Measurements from ENCODE around the gene AMZ1. TPM values are rescaled to one million over a fixed set of nuclear protein-coding genes. Genes with fewer than 3 reads are reported as not detected.
A peak's percentile ranks its signal among the peaks of the same experiment; 100 is the strongest.

The AMZ1 gene
- total RNA-seq, 6 experiments from 2014 or later: 6.2 to 11.3 (median 7.8) TPM

DNA sequence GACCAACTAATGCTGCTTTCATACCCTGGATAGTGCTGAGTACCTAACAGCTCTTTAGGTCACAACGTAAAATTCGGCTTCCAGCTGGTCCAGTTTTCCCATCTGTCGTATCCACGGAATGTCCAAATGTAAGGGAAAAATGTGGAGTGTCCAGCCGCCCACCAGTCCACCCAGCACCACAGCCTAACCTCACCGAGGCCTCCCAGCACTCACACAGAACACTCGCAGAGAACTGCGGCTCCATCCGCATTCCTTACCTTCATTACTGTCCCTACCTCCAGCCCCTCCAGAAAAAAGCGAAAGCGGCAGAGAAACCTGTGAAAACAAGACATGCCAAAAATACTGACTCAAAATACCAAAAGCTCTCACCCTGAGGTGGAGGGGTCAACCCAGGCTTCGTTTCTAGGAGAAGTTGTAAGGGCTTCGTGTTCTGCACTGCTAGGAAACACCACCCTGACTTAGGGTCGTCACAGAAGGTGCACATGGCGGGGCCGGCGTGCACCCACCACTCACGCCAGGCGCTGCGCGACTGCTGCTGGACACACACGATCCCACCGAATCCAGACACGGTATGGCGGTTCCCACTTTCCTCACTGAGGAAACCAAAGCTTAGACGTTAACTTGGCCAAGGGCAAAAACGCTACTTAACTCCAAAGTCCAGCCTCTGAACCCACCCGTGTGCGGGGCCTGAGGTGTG, 73.9 kb downstream of the AMZ1 start:
- H3K4me3 Mint-ChIP-seq: peak overlapping the region; percentile 65; the same call in 1 of the 2 replicates
- DNase-seq: no peak
- peaks cover 58% of the 10 kb centered on the region for H3K4me1 Mint-ChIP-seq (ENCODE audit: low read depth)

DNA sequence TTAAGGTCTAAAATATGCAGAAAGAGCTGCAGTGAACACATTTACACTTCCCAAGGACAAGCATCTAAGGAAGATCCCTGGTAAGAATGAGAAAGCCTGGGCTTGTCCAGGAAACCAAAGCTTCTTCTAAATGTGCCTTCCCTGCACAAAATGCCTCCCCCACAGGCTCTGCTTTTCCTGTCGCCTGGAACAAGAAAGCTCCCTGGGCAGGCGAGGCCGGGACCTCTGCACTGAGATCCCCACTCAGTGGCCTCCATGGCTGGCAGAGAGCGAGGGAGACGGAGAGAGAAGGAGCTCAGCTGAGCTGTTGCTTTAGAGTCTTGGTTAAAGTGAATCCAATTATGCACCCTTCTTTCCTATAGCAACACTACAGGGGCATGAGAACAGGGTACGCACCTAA, 75.6 kb downstream of the AMZ1 start:
- TF ChIP-seq, protein P1, sequence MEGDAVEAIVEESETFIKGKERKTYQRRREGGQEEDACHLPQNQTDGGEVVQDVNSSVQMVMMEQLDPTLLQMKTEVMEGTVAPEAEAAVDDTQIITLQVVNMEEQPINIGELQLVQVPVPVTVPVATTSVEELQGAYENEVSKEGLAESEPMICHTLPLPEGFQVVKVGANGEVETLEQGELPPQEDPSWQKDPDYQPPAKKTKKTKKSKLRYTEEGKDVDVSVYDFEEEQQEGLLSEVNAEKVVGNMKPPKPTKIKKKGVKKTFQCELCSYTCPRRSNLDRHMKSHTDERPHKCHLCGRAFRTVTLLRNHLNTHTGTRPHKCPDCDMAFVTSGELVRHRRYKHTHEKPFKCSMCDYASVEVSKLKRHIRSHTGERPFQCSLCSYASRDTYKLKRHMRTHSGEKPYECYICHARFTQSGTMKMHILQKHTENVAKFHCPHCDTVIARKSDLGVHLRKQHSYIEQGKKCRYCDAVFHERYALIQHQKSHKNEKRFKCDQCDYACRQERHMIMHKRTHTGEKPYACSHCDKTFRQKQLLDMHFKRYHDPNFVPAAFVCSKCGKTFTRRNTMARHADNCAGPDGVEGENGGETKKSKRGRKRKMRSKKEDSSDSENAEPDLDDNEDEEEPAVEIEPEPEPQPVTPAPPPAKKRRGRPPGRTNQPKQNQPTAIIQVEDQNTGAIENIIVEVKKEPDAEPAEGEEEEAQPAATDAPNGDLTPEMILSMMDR (IDR thresholded peaks at IDR 0.05): no peak
- H3K9me3 Mint-ChIP-seq: no peaks in the 10 kb centered on the region
- peaks cover 4% of the 10 kb centered on the region for H3K27me3 Mint-ChIP-seq (ENCODE audit: insufficient read depth)
- H3K4me1 Mint-ChIP-seq (ENCODE audit: low read depth): peaks cover 42% of the 10 kb centered on the region
- H3K27ac Mint-ChIP-seq: peak overlapping the region; percentile 98
- peak overlapping the region; percentile 80 for H3K4me3 Mint-ChIP-seq
- peaks cover 25% of the 10 kb centered on the region for H3K36me3 Mint-ChIP-seq (ENCODE audit: low read depth)
- no peak for DNase-seq

More for the DNA sequence above, 73.9 kb downstream of the AMZ1 start:
- Mint-ChIP-seq H3K36me3 (ENCODE audit: low read depth) (peaks cover 28% of the 10 kb centered on the region), H3K27ac (peak overlapping the region; percentile 98; the same call in 1 of the 2 replicates), H3K27me3 (ENCODE audit: insufficient read depth) (peaks cover 6% of the 10 kb centered on the region), H3K9me3 (no peaks in the 10 kb centered on the region)
- TF ChIP-seq, protein P1 (IDR thresholded peaks at IDR 0.05): no peak

DNA sequence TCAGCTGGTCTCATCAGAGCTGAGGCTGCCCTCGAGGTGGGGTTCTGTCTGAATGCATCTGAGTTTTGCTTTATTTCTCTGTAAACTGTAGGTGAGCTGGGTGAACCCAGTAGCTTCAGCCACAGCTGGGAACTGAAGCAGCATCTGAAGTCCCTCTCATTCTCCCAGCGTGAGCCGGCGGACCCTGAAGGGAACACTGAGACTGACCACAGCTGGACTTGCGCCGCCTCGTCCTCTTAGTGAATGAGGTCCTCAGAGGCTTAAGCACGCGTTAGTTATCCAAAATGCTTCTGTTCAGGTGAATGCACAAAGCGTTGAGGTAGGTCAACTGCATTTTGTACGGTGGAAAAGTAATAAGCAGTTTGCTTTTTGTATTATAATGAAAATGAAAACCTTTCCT, 76.6 kb downstream of the AMZ1 start:
- Mint-ChIP-seq H3K27ac (no peak overlapping the region), H3K4me1 (ENCODE audit: low read depth) (peaks cover 32% of the 10 kb centered on the region), H3K36me3 (ENCODE audit: low read depth) (peaks cover 20% of the 10 kb centered on the region), H3K4me3 (no peak overlapping the region), H3K9me3 (no peaks in the 10 kb centered on the region), H3K27me3 (ENCODE audit: insufficient read depth) (peaks cover 4% of the 10 kb centered on the region)
- no peak for DNase-seq
- TF ChIP-seq, protein P1 (IDR thresholded peaks at IDR 0.05): no peak

Other genes with a start within 250 kb of the AMZ1 start
- gene GRIFIN, start 211.8 kb upstream of the AMZ1 start, total RNA-seq (2021; fragmentation: NEBNext Ultra II Directional; extraction: Animal tissue kit (Norgen Biotek cat#: 25700)): not detected
- gene LFNG, start 168.4 kb upstream of the AMZ1 start, total RNA-seq (2021; fragmentation: NEBNext Ultra II Directional; extraction: Animal tissue kit (Norgen Biotek cat#: 25700)): 10 to 100 TPM in 2 of 6 experiments, 1 to 10 TPM in 4; 8.6 to 11.7 (median 9.6) TPM
- 10 to 100 TPM; 21.3 to 26.0 (median 23.3) TPM for gene BRAT1, start 132.7 kb upstream of the AMZ1 start, total RNA-seq (2021; fragmentation: NEBNext Ultra II Directional; extraction: Animal tissue kit (Norgen Biotek cat#: 25700))
- 10 to 100 TPM; 14.9 to 18.1 (median 17.0) TPM for gene IQCE, start 129.2 kb upstream of the AMZ1 start, total RNA-seq (2021; fragmentation: NEBNext Ultra II Directional; extraction: Animal tissue kit (Norgen Biotek cat#: 25700))
- gene TTYH3, start 56.2 kb upstream of the AMZ1 start, total RNA-seq (2021; fragmentation: NEBNext Ultra II Directional; extraction: Animal tissue kit (Norgen Biotek cat#: 25700)): 100 to 1,000 TPM; 117 to 147 (median 123) TPM
- gene GNA12, start 156.1 kb downstream of the AMZ1 start, total RNA-seq (2021; fragmentation: NEBNext Ultra II Directional; extraction: Animal tissue kit (Norgen Biotek cat#: 25700)): 10 to 100 TPM; 52.9 to 61.9 (median 57.6) TPM